Psoas muscle (tissue), 8 donors: ENCODE measurements around the gene SUSD6. TPM values are rescaled to one million over a fixed set of nuclear protein-coding genes. Genes with fewer than 3 reads are reported as not detected.
A peak's percentile ranks its signal among the peaks of the same experiment; 100 is the strongest.

ENCODE experiments used
- ATAC-seq, 4 donors: fragments of 200-7000 bp; cut with Tn5 transposase; one replicate each; pipeline ENCODE4 v1.9.1; 2020; ENCODE audit warnings: moderate library complexity in 3 of 4, mild to moderate bottlenecking in 2 of 4
- DNase-seq, 2 donors: peaks; one replicate each; pipeline ENCODE4 v3.0.0-alpha.2; 2020
- H3K27ac ChIP-seq: fragments of 200-600 bp; one replicate; pipeline ENCODE4 v1.8.0; 2022
- H3K27me3 ChIP-seq, 3 donors: fragments of 200-600 bp in 1 of 3; one replicate each; pipeline versions ENCODE4 v1.6.1 to v1.8.0; 2013 to 2022; ENCODE audit warnings: low read length in 2 of 3, mild to moderate bottlenecking in 2 of 3, moderate library complexity in 1 of 3; ENCODE audit not compliant: insufficient read depth in 3 of 3
- H3K36me3 ChIP-seq, 2 donors: fragments of 200-600 bp in 1 of 2; one replicate each; pipeline versions ENCODE4 v1.6.1 to v1.8.0; 2013 to 2022; ENCODE audit warnings: low read depth in 1 of 2, mild to moderate bottlenecking in 1 of 2, moderate library complexity in 1 of 2; ENCODE audit not compliant: insufficient read depth in 1 of 2
- H3K4me1 ChIP-seq: fragments of 200-600 bp; one replicate; pipeline ENCODE4 v1.8.0; 2022
- H3K4me3 ChIP-seq: fragments of 200-600 bp; one replicate; pipeline ENCODE4 v1.8.0; 2022; ENCODE audit warnings: mild to moderate bottlenecking
- H3K9me3 ChIP-seq: fragments of 200-600 bp; one replicate; pipeline ENCODE4 v1.8.0; 2022
- WGBS, 3 donors: extraction: QIAGEN DNeasy Blood & Tissue Kit; methylation state at CpG; one replicate each; pipeline versions ENCODE4 v1.1.6 to v1.1.7; 2013; 5-methylcytosine and 5-hydroxymethylcytosine counted together
- intact Hi-C, 2 donors: fragments of 100-400 bp; cut with DNase I; formaldehyde crosslinking; loops; one replicate each; pipeline versions ENCODE4 v1.11.0 to v1.14.2; 2022
- polyA plus RNA-seq, 3 donors: library from polyadenylated mRNA; stranded (reverse); fragments of 200-250 nt; gene quantifications; one replicate each; pipeline ENCODE4 v1.2.3, GENCODE V29; 2013
- total RNA-seq, 4 donors: library from RNA; stranded (reverse); fragmentation: NEBNext Ultra II Directional in 2 of 4; extraction: Animal tissue kit (Norgen Biotek cat#: 25700) in 2 of 4; gene quantifications; one replicate each; pipeline versions ENCODE4 v1.2.1 to v1.2.4, GENCODE V29; 2021 to 2023
- TF ChIP-seq, protein P1 (sequence below): fragments of 200-600 bp; IDR thresholded peaks from one replicate; pipeline ENCODE4 v1.8.0; 2022; ENCODE audit warnings: antibody characterized with exemption
- donor health status: healthy with polysubstance abuse.
- donor health status: DM: no; HTN: no; CAD: no; lungs with moderate emphysema.
- donor health status: Bipolar disorder and iron deficiency.
- donor health status: healthy.
- donor health status: DM: yes; HTN: yes; CAD: no.
- donor health status: DM: no; HTN: no; CAD: no.
- donor health status: DM: no; HTN: no; CAD: no.
- donor health status: DM: yes; HTN: yes; CAD: no.

SUSD6 gene
- total and polyA plus RNA-seq, 7 donors: 6.9 to 23.4 (median 14.9) TPM

DNA sequence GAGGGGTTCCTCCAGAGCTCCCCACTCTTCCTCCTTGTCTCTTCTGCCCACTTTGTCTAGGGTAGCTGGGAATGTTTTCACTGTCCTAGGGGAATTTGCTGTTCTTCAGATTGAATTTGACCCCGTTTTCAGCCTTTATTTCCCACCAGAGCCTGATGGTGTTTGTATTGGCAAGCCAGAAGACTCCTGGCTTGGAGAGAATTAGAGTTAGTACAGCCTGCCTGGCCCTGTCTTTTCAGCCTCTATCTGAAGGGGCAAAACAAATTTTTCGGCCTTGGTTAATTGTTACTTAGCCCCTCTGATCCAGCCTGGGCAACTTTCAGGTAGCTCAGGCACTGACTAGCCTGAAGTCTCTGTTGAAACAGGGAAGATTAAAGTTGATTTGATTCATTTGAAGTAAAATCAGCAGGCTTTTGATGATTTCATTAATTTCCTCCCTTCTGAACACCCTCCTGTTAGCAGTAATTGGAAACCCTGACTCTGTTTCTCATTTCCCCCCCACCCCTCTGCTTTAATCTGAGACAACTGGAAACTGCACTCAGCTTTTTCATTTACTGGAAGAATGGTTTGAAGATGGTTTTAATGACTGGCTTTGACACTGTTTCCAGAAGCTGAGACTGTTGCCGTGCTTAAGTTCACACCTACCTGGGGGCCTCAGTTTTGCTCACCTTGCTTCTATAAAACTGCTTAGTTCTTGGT lies 63.3 kb downstream of the SUSD6 start:
- TF ChIP-seq, protein P1, sequence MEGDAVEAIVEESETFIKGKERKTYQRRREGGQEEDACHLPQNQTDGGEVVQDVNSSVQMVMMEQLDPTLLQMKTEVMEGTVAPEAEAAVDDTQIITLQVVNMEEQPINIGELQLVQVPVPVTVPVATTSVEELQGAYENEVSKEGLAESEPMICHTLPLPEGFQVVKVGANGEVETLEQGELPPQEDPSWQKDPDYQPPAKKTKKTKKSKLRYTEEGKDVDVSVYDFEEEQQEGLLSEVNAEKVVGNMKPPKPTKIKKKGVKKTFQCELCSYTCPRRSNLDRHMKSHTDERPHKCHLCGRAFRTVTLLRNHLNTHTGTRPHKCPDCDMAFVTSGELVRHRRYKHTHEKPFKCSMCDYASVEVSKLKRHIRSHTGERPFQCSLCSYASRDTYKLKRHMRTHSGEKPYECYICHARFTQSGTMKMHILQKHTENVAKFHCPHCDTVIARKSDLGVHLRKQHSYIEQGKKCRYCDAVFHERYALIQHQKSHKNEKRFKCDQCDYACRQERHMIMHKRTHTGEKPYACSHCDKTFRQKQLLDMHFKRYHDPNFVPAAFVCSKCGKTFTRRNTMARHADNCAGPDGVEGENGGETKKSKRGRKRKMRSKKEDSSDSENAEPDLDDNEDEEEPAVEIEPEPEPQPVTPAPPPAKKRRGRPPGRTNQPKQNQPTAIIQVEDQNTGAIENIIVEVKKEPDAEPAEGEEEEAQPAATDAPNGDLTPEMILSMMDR: no peak
- intact Hi-C loops: loop anchor here in 1 of 2 donors (5.0 kb wide), 1 partner anchor 47 kb away; no protein-coding TSS in a partner anchor
- WGBS, 3 donors: 52 to 69% (median 52%) methylated on average over 3 of the region's 3 CpGs
- DNase-seq (no peak), ATAC-seq (no peak)
- Histone ChIP-seq H3K4me3 (no peak overlapping the region), H3K27ac (peak overlapping the region; percentile 34), H3K27me3 (no peaks in the 10 kb centered on the region), H3K4me1 (peaks cover 64% of the 10 kb centered on the region), H3K9me3 (no peaks in the 10 kb centered on the region), H3K36me3 (no peaks in the 10 kb centered on the region)

DNA sequence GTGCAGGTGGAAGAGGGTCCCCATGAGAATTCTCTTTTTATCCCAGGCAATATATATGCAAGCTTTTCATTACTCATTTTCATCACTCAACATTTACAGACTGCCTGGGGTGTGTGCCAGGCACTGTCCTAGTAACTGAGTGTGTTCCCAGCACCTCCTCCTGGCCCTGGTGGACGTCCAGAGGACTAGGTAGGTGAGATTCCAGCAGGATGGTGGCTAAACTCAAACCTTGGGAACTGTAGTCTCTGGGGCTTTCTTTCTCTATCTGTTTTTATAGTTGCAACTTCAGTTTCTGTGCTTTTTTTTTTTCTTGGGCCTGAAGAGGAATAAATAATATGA lies 63.8 kb downstream of the SUSD6 start:
- no peak overlapping the region for H3K4me3 ChIP-seq
- no peaks in the 10 kb centered on the region for H3K27me3 ChIP-seq
- H3K4me1 ChIP-seq: peaks cover 59% of the 10 kb centered on the region
- peak overlapping the region; percentile 33 for H3K27ac ChIP-seq
- 5 to 32% (median 6%) methylated on average over 1 of the region's 1 CpG for WGBS, 3 donors
- H3K36me3 ChIP-seq: no peaks in the 10 kb centered on the region
- H3K9me3 ChIP-seq: no peaks in the 10 kb centered on the region
- intact Hi-C loops: no loop called here
- TF ChIP-seq, protein P1: no peak
- no peak for DNase-seq
- peak in 2 of 4 donors; percentile 49 to 67 for ATAC-seq

DNA sequence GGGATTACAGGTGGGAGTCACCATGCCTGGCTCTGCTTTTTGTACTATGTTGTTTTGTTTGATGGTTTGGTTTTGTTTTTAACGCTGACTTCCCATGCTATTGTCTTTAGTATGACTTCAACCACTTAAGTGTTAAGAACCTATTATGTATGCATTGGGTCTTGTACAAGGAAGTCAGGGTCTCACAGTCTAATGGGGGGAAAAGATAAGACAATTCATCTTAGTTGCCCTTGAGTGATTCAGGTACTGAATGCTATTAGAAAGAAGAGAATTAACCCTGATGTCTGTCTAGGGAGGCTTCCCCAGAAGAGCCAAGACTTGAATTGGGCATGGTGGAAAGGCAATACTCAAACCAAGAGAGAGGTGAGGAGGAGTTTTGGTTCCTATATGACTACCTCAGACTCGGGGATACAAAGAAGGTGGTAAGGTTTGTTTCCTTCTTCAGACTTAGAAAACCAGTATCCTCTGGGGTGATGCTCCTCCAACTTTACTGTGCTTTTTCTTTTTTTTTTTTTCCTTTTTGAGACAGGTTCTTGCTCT lies 64.6 kb downstream of the SUSD6 start:
- WGBS, 3 donors: 81 to 89% (median 87%) methylated on average over 2 of the region's 2 CpGs
- no peaks in the 10 kb centered on the region for H3K9me3 ChIP-seq
- no peak for DNase-seq
- intact Hi-C loops: no loop called here
- H3K4me3 ChIP-seq: no peak overlapping the region
- H3K27ac ChIP-seq: no peak overlapping the region
- TF ChIP-seq, protein P1: no peak
- ATAC-seq: no peak
- H3K36me3 ChIP-seq: no peaks in the 10 kb centered on the region
- H3K27me3 ChIP-seq: no peaks in the 10 kb centered on the region
- peaks cover 51% of the 10 kb centered on the region for H3K4me1 ChIP-seq

DNA sequence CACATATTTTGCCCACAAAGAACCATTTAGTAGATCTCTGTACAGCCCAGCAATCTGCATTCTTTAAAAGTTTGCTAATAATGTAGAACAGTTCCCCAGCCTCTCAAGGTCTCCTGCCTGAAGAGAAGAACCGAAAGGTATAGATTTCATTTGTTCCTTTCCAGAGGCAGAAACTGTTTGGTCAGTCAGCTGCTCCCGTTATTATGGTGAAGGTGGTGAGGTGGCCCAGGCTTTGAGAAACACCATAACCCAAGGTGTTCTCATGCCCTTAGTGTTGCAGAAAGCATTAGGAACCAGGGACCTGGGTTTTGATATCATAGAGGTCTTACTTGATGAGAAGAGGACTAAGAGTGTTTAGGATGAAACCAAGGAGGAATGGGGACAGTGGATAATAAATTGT lies 65.3 kb downstream of the SUSD6 start:
- Histone ChIP-seq H3K36me3 (no peaks in the 10 kb centered on the region), H3K4me3 (no peak overlapping the region), H3K27ac (no peak overlapping the region), H3K9me3 (no peaks in the 10 kb centered on the region), H3K4me1 (peaks cover 45% of the 10 kb centered on the region), H3K27me3 (no peaks in the 10 kb centered on the region)
- ATAC-seq: no peak
- DNase-seq: no peak
- intact Hi-C loops: no loop called here
- WGBS, 3 donors: 85 to 99% (median 97%) methylated on average over 2 of the region's 2 CpGs
- TF ChIP-seq, protein P1: no peak
